Inflammatory macrophage treated with lipopolysaccharide for 4 hours (primary cell): ENCODE data around the gene TRIOBP.

Experiments used
- DNase-seq: peaks from one replicate; pipeline ENCODE4 v3.0.0-alpha.2; 2020

TRIOBP gene

GRCh38 chr22:37806409-37807333 lies 109.8 kb downstream of the TRIOBP start:
- peak; percentile 13 for DNase-seq

GRCh38 chr22:37807410-37808293 lies 110.8 kb downstream of the TRIOBP start, which contains the start of gene GCAT:
Gene GCAT (plus strand): TSS chr22:37807934. CDS start chr22:37807968, 34 bp downstream.
- DNase-seq: peak; percentile 91

- DNase-seq: no peak
These were observed 111.4 kb downstream of the TRIOBP start for GRCh38 chr22:37808294-37808657.

GRCh38 chr22:37809672-37810333 lies 113.0 kb downstream of the TRIOBP start:
- no peak for DNase-seq

- no peak for DNase-seq
These were observed 115.0 kb downstream of the TRIOBP start for GRCh38 chr22:37811867-37812266.

- DNase-seq: no peak
These were observed 116.2 kb downstream of the TRIOBP start for GRCh38 chr22:37812869-37813678.

- no peak for DNase-seq
These were observed 118.7 kb downstream of the TRIOBP start for GRCh38 chr22:37815593-37815992.

- no peak for DNase-seq
These were observed 119.8 kb downstream of the TRIOBP start for GRCh38 chr22:37816543-37817180.

GRCh38 chr22:37817705-37818408 lies 121.0 kb downstream of the TRIOBP start:
- peak; percentile 67 for DNase-seq

- DNase-seq: peak; percentile 75
These were observed 121.7 kb downstream of the TRIOBP start for GRCh38 chr22:37818409-37819104.

GRCh38 chr22:37819105-37819433 lies 122.2 kb downstream of the TRIOBP start:
- no peak for DNase-seq

GRCh38 chr22:37820350-37820749 lies 123.5 kb downstream of the TRIOBP start:
- DNase-seq: no peak

- DNase-seq: no peak
These were observed 125.4 kb downstream of the TRIOBP start for GRCh38 chr22:37822079-37822833.

GRCh38 chr22:37823134-37823985 lies 126.5 kb downstream of the TRIOBP start, which contains the start of gene GALR3:
Gene GALR3 (plus strand): TSS chr22:37823382. CDS start chr22:37823407, 25 bp downstream.
- no peak for DNase-seq

GRCh38 chr22:37824674-37825641 lies 128.1 kb downstream of the TRIOBP start:
- peak; percentile 16 for DNase-seq
